Measurements from ENCODE around the gene SPNS3. TPM values are rescaled to one million over a fixed set of nuclear protein-coding genes. Genes with fewer than 3 reads are reported as not detected.

The SPNS3 gene
- total and polyA plus RNA-seq, 9 of the 15 experiments (the other 6 are each of a cell fraction or from before 2014, with no cell fraction given): not detected

DNA sequence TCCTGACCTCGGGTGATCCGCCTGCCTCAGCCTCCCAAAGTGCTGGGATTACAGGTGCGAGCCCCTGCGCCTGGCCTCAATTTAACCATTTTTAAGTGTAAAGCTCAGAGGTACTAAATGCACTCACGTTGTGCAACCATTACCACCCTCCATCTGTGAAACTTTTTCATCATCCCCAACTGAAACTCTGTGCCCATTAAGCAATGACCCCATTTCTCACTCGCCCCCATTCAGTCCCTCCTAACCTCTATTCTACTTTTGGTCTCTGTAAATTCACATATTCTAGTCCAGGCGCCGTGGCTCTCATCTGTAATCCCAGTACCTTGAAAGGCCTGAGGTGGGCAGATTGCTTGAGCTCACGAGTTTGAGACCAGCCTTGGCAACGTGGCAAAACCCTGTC lies 8.3 kb upstream of the SPNS3 start:
- no peak overlapping the region; the same call in 2 of the 3 replicates for H3K27ac ChIP-seq (ENCODE audit: extremely low read depth, low read depth, low read length)
- no peaks in the 10 kb centered on the region for H3K79me2 ChIP-seq (ENCODE audit: control insufficient read depth, insufficient read depth, low read length)
- H3K9me1 ChIP-seq (ENCODE audit: control insufficient read depth, insufficient read depth, low read length): no peaks in the 10 kb centered on the region
- H3K4me1 ChIP-seq (replicated peaks in 1 of 2; ENCODE audit: control insufficient read depth in 2 of 2, insufficient read depth in 2 of 2, low read length in 2 of 2): no peaks in the 10 kb centered on the region
- ChIA-PET CTCF (ENCODE audit: low intra/inter-chr PET ratio) (no interaction called here), POLR2A (no interaction called here)
- in situ Hi-C loops (cut with MboI) (no loop called here), intact Hi-C loops (cut with micrococcal nuclease) (no loop called here)
- peaks cover 3 to 18% of the 10 kb centered on the region in 2 experiments; a peak in 3 of 5 replicates for H3K27me3 ChIP-seq (ENCODE audit: control insufficient read depth in 2 of 2, insufficient read depth in 2 of 2, low read length in 2 of 2)
- H3K4me3 ChIP-seq: no peak overlapping the region
- H3K4me2 ChIP-seq (ENCODE audit: insufficient read depth, low read length): no peak overlapping the region
- DNase-seq (ENCODE audit: extremely low read depth in 1 of 4, low spot score in 3 of 4) (no peak), FAIRE-seq (no peak), ATAC-seq (no peak)
- no peaks in the 10 kb centered on the region for H3K36me3 ChIP-seq (ENCODE audit: control insufficient read depth, insufficient read depth, low read length)
- H4K20me1 ChIP-seq (replicated peaks; ENCODE audit: control insufficient read depth, insufficient read depth, low read length): no peaks in the 10 kb centered on the region
- no peaks in the 10 kb centered on the region for H3K9me3 ChIP-seq (replicated peaks; ENCODE audit: control insufficient read depth, insufficient read depth, low read depth, low read length)
- no peak overlapping the region for H3K9ac ChIP-seq (ENCODE audit: insufficient read depth in 1 of 2, low read depth in 2 of 2, low read length in 2 of 2)
- no TSS peak for BruUV-seq (replicated peaks)
- no peak for TF ChIP-seq CBX3 (IDR thresholded peaks at IDR 0.05; ENCODE audit: borderline replicate concordance in 1 of 2, low read length in 2 of 2)
- TF ChIP-seq, protein P1, sequence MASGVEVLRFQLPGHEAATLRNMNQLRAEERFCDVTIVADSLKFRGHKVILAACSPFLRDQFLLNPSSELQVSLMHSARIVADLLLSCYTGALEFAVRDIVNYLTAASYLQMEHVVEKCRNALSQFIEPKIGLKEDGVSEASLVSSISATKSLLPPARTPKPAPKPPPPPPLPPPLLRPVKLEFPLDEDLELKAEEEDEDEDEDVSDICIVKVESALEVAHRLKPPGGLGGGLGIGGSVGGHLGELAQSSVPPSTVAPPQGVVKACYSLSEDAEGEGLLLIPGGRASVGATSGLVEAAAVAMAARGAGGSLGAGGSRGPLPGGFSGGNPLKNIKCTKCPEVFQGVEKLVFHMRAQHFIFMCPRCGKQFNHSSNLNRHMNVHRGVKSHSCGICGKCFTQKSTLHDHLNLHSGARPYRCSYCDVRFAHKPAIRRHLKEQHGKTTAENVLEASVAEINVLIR (CRISPR knock-in tag; IDR thresholded peaks at IDR 0.05): no peak
- no peak for TF ChIP-seq NCOA1 (IDR thresholded peaks at IDR 0.05; ENCODE audit: low read depth)
- no peak for TF ChIP-seq SUPT5H (IDR thresholded peaks at IDR 0.05)
- no peak for TF ChIP-seq ZNF707 (CRISPR knock-in tag; conservative IDR thresholded peaks at IDR 0.05)
- no peak for TF ChIP-seq STAT5A (IDR thresholded peaks at IDR 0.05; ENCODE audit: borderline replicate concordance, low read length)
- TF ChIP-seq ETV1 (tag; conservative IDR thresholded peaks at IDR 0.05; ENCODE audit: low read depth): no peak
- TF ChIP-seq ZBTB7A (IDR thresholded peaks at IDR 0.05; ENCODE audit: borderline replicate concordance, control insufficient read depth, low read depth, low read length): no peak
- no peak overlapping the region for H2AFZ ChIP-seq (ENCODE audit: low read depth, low read length)
- 3% methylated on average over 10 of the region's 10 CpGs for WGBS (ENCODE audit: insufficient coverage, low coverage, missing lambda C conversion rate)

Data from K562 (cell line).